Body of pancreas (tissue), 4 donors: ENCODE results near the gene C17orf113. TPM values are rescaled to one million over a fixed set of nuclear protein-coding genes. Genes with fewer than 3 reads are reported as not detected.
A peak's percentile ranks its signal among the peaks of the same experiment; 100 is the strongest.
"Not testable (repeated sequence)": the region's sequence is repeated elsewhere in the genome, so short reads cannot be mapped to it uniquely, and the experiment has no call there.

ENCODE experiments used
- ATAC-seq: fragments of 150-250 bp; one replicate; pipeline ENCODE4 v1.9.1; 2016
- DNase-seq, 4 donors: peaks; one replicate each; pipeline ENCODE4 v3.0.0-alpha.2; 2019
- H3K27ac ChIP-seq, 4 donors: fragments of 200-600 bp; sonication (generic); 1 replicate in 3 of 4; 2 replicates in 1 of 4; pipeline versions ENCODE4 v1.5.1 to v1.6.1; 2016 to 2019; ENCODE audit warnings: mild to moderate bottlenecking in 1 of 4, mixed read lengths in 1 of 4, moderate library complexity in 1 of 4
- H3K27me3 ChIP-seq, 2 donors: fragments of 200-600 bp; sonication (generic); one replicate each; pipeline ENCODE4 v1.6.0; 2016; ENCODE audit warnings: mild to moderate bottlenecking in 1 of 2
- H3K36me3 ChIP-seq, 2 donors: fragments of 200-600 bp; sonication (generic); replicated peaks in 1 of 2; 2 replicates each; pipeline ENCODE4 v1.5.1; 2016; ENCODE audit warnings: low read depth in 2 of 2; ENCODE audit not compliant: insufficient read depth in 1 of 2
- H3K4me1 ChIP-seq: fragments of 200-600 bp; sonication (generic); one replicate; pipeline ENCODE4 v1.6.0; 2016
- H3K4me3 ChIP-seq, 2 donors: fragments of 200-600 bp; sonication (generic); 1 replicate in 1 of 2; 2 replicates in 1 of 2; pipeline ENCODE4 v1.5.1; 2016 to 2019
- H3K9me3 ChIP-seq, 3 donors: fragments of 200-600 bp; sonication (generic); 1 replicate in 2 of 3; 2 replicates in 1 of 3; pipeline ENCODE4 v1.5.1; 2016
- POLR2A ChIP-seq, 3 donors: fragments of 450-650 bp; IDR thresholded peaks; one replicate each; pipeline ENCODE4 v1.6.1; 2016; ENCODE audit warnings: antibody characterized with exemption in 3 of 3, mild to moderate bottlenecking in 2 of 3
- whole genome bisulfite sequencing, 2 donors: methylation state at CpG; one replicate each; pipeline ENCODE4 v1.1.5; 2017; 5-methylcytosine and 5-hydroxymethylcytosine counted together
- intact Hi-C: fragments of 100-400 bp; cut with DNase I; formaldehyde crosslinking; loops from one replicate; pipeline ENCODE4 v1.15.1; 2023
- total RNA-seq, 2 donors: library from RNA; depleted of rRNA; stranded (reverse); fragments of >200 nt; gene quantifications; one replicate each; pipeline ENCODE4 v1.1.0, GENCODE V29; 2016
- TF ChIP-seq, protein P1 (sequence below), 7 experiments: fragments of 450-650 bp in 4 of 7; fragments of 200-600 bp in 3 of 7; sonication (generic) in 3 of 7; IDR thresholded peaks; one replicate each; pipeline ENCODE4 v1.5.1; 2016 to 2019; ENCODE audit warnings: antibody characterized with exemption in 7 of 7

The C17orf113 gene
- total RNA-seq, 2 donors from 2014 or later = 1.6 to 4.4 TPM

DNA sequence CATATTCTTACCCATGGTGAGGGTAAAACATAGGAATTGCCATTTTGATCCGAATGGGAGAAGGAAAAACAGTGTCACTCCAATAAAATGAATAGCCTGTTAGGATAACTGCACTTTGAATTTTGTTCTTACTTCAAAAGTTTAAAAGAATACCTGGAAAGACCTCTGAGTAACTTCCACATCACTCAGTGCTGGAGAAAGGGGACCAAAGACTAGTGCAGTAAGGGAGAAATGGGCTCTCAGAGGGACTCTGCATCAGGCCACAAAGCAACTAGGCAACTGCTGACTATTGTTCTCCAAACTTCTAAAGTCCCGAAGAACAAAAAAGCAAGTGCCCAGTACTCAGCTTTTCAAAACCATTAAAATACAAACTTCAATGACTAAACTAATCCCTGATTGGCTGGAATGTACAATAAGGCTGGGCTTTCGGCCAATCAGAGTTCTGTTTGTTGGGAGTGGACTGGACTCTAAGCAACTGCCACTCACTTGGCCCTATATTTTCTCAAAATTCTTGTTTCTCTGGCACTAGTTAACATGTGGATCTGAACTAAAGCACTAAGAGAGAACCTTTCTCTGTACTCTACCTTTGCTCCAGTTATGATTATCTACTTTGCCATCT, 39.4 kb downstream of the C17orf113 start:
- DNase-seq (peak in 3 of 4 donors; percentile 20 to 47 (median 33)), ATAC-seq (peak; percentile 46)
- no peak for TF ChIP-seq POLR2A (IDR thresholded peaks at IDR 0.05)
- TF ChIP-seq, protein P1, sequence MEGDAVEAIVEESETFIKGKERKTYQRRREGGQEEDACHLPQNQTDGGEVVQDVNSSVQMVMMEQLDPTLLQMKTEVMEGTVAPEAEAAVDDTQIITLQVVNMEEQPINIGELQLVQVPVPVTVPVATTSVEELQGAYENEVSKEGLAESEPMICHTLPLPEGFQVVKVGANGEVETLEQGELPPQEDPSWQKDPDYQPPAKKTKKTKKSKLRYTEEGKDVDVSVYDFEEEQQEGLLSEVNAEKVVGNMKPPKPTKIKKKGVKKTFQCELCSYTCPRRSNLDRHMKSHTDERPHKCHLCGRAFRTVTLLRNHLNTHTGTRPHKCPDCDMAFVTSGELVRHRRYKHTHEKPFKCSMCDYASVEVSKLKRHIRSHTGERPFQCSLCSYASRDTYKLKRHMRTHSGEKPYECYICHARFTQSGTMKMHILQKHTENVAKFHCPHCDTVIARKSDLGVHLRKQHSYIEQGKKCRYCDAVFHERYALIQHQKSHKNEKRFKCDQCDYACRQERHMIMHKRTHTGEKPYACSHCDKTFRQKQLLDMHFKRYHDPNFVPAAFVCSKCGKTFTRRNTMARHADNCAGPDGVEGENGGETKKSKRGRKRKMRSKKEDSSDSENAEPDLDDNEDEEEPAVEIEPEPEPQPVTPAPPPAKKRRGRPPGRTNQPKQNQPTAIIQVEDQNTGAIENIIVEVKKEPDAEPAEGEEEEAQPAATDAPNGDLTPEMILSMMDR (IDR thresholded peaks at IDR 0.05) = no peak
- Histone ChIP-seq H3K4me1 (peaks cover 38% of the 10 kb centered on the region), H3K27me3 (no peaks in the 10 kb centered on the region), H3K36me3 (no peaks in the 10 kb centered on the region), H3K9me3 (no peaks in the 10 kb centered on the region), H3K27ac (no peak overlapping the region), H3K4me3 (no peak overlapping the region)
- intact Hi-C loops = no loop called here
- WGBS, 2 donors = 89 to 95% methylated on average over 3 of the region's 3 CpGs

GRCh38 chr17:42010266-42010680, 40.1 kb downstream of the C17orf113 start:
- ATAC-seq, intact Hi-C loops: not testable (repeated sequence)

DNA sequence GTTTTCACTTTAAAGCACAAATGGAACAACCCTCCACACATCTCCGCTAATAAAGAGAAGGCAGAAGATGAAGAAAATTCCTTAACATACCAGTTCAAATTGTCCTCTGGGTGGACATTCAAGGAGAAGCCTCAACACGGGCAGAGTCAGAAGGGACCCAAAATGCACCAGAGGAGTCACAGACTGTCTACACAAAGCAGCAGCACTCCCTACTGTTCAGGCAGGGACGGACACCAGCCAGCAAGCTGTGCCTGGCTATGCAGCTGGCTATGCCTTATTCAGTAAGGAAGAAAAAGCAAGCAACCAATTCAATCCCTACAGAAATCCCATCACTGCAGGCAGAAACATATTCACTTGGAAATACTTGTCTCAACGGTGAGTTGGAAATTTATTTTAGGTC, 41.2 kb downstream of the C17orf113 start:
- no peak overlapping the region for H3K27ac ChIP-seq
- no peaks in the 10 kb centered on the region for H3K36me3 ChIP-seq
- ATAC-seq (no peak), DNase-seq (no peak)
- 73 to 82% methylated on average over 4 of the region's 4 CpGs for WGBS, 2 donors
- H3K4me3 ChIP-seq = no peak overlapping the region
- no peaks in the 10 kb centered on the region for H3K27me3 ChIP-seq
- H3K4me1 ChIP-seq = peaks cover 21% of the 10 kb centered on the region
- intact Hi-C loops = no loop called here
- TF ChIP-seq, protein P1 (IDR thresholded peaks at IDR 0.05) = no peak
- TF ChIP-seq POLR2A (IDR thresholded peaks at IDR 0.05) = no peak
- H3K9me3 ChIP-seq = no peaks in the 10 kb centered on the region

More at GRCh38 chr17:42010266-42010680, 40.1 kb downstream of the C17orf113 start:
- H3K36me3 ChIP-seq, H3K4me3 ChIP-seq, H3K9me3 ChIP-seq, H3K27me3 ChIP-seq, H3K27ac ChIP-seq: not testable (repeated sequence)
- peak in 1 of 4 donors; percentile 44 for DNase-seq
- WGBS, 2 donors = 58 to 70% methylated on average over 9 of the region's 9 CpGs
- H3K4me1 ChIP-seq = peaks cover 31% of the 10 kb centered on the region

DNA sequence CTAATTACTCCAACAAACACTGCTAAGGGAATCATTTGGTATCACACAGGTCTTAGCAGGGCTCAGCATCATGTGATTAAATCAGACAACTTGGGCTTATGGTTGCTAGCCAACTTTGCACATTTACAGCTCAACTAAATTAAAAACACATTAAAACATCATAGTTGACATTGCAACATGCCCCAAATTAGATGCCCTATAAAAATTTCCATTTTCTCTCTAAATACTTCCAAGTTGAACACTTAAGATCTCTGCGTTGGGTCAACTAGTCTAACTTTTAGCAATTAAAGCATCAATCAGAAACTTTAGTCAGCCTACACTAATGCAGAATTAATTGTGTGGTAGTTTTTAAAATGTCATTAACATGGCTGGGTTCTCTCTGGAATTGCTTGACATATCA, 45.2 kb downstream of the C17orf113 start:
- intact Hi-C loops = no loop called here
- Histone ChIP-seq H3K27me3 (no peaks in the 10 kb centered on the region), H3K4me1 (peaks cover 11% of the 10 kb centered on the region), H3K27ac (no peak overlapping the region), H3K9me3 (no peaks in the 10 kb centered on the region), H3K4me3 (no peak overlapping the region), H3K36me3 (no peaks in the 10 kb centered on the region)
- TF ChIP-seq, protein P1 (IDR thresholded peaks at IDR 0.05) = no peak
- TF ChIP-seq POLR2A (IDR thresholded peaks at IDR 0.05) = no peak
- DNase-seq (no peak), ATAC-seq (no peak)
- WGBS, 2 donors = 87 to 88% methylated on average over 1 of the region's 1 CpG

DNA sequence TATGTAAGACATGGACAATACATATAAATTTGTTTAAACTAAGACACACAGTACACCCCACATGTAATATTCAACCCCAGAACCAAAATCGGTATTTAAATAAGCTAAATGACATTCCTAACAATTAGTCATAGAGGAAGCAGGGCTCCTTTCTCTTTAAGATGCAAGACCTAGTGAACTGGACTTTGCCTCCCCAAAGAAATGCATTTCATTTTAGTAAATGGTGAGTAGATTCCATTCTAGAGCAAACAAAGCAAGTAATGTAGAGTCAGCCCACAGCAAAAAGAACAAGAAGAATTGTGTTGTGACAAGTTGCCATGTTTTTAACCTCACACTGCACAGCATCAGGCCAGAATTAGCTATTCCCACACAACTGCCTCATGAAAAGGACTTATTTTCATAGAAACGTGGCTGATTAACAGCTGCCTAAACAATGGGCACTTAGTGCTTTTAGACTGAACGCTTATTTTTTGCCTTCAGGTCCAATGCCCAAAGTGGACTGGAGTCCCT, 47.6 kb downstream of the C17orf113 start:
- Histone ChIP-seq H3K9me3 (no peaks in the 10 kb centered on the region), H3K36me3 (peaks cover 5 to 7% of the 10 kb centered on the region in 2 donors), H3K4me1 (peaks cover 11% of the 10 kb centered on the region), H3K4me3 (no peak overlapping the region), H3K27ac (peak overlapping the region in 1 of 4 donors; percentile 30), H3K27me3 (no peaks in the 10 kb centered on the region)
- DNase-seq = no peak
- no peak for TF ChIP-seq POLR2A (IDR thresholded peaks at IDR 0.05)
- TF ChIP-seq, protein P1 (IDR thresholded peaks at IDR 0.05) = no peak
- intact Hi-C loops = no loop called here
- no peak for ATAC-seq
- 33 to 37% methylated on average over 3 of the region's 3 CpGs for WGBS, 2 donors
